ENCODE data around the gene FOXJ1.

The FOXJ1 gene

GRCh38 chr17:76091526-76092286 lies 49.3 kb downstream of the FOXJ1 start:
- no peak for DNase-seq (ENCODE audit: low spot score)

DNA sequence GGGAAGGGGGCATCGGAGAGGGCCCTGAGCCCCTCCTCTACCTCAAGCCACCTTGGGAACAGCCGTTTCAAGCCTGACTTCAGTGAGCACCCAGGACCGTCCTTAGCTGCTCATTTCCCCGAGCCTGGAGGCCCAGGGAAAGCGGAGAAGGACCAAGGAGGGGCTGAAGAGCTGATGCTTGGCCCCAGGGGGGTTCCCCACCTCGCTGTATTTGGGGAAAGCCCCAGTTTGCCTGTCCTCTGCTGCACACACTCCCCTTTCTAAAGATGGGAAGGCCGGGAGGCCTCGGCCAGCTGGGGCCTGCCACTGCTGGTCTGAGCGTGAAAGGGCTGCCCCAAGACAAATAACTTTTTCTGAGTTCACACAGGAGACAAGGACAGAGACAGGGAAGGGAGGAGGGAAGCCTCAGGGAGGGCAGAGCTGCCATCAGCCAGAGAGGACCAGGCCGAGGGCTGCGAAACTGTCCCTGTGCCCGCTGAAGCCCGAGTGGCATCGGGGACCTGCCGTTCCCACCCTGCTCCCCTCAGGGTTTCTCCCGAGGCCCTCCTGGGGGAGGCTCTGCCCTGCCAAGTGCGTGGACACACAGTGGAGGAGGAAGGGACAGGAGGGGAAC lies 50.4 kb downstream of the FOXJ1 start:
- DNase-seq (ENCODE audit: low spot score) = no peak

DNA sequence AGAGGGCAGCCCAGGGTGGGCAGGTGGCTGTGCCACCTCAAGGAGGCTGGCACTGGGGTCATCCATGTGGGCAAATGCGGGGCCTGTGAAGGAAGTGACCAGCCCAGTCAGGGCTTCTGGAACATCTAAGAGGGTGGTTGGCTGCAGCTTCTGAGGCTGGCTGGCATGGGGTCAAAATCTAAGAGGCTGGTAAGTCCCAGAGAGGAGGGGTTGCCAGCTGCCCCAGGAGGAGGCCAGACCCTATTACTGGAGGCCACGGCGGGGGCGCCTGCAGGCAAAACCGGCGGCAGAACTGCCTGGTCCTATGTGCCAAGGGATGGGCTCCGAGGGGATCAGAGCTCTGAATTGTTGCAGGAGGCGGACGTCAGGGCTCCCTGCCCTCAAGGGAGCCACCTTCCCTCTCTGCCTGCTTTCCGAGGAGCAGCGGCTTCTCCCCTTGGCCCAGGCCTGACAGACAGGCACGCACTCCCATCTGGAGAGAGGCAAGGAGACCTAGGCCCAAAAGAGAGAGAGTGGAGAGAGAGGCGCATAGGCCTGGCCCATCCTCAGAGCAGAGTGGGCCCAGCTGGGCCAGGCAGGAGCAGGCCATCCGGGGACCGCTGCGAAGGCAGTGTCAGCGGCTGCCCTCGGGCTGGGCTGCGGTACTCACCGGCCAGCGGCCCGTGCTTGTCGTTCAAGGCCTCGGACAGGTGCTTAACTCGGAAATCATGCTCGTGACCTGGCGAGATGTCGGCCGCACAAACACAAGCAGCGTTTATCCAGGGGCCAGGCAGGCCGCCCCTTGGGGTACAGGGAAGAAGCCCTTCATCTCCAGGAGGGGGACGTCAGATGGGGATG lies 51.1 kb downstream of the FOXJ1 start:
- no peak for DNase-seq (ENCODE audit: low spot score)

DNA sequence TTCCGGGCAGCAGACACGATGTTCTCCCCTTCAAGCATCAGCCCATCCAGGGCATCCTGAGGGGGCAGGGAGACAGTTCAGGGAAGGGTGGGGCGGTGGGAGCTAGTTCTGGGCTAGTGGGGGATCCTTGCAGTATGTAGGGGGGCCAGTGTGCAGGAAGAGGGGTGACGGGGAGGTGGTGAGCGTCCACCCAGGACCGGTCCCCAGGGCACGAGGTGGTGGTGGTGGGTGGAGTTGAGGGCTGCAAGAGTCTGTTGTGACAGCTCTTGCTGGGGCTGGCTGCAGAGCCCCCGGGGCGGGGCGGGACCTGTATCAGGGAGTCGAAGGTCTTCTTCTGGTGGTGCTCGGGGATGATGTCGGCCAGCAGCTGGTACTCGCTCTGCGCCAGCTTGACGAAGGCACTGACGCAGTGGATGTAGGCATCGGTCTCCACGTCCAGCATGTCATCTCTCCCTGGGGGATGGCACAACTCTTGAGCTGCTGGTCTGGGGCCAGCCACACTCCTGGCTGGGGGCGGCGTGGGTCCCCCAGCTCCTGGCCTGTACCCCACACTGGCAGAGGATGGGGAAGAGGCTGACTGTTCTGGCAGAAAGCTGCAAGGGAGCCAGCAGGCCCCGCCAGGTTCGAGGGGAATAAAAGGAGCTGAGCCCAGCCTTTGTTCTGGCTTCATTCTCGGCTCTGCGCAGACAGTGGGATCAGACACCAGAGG lies 52.0 kb downstream of the FOXJ1 start:
- no peak for DNase-seq (ENCODE audit: low spot score)

DNA sequence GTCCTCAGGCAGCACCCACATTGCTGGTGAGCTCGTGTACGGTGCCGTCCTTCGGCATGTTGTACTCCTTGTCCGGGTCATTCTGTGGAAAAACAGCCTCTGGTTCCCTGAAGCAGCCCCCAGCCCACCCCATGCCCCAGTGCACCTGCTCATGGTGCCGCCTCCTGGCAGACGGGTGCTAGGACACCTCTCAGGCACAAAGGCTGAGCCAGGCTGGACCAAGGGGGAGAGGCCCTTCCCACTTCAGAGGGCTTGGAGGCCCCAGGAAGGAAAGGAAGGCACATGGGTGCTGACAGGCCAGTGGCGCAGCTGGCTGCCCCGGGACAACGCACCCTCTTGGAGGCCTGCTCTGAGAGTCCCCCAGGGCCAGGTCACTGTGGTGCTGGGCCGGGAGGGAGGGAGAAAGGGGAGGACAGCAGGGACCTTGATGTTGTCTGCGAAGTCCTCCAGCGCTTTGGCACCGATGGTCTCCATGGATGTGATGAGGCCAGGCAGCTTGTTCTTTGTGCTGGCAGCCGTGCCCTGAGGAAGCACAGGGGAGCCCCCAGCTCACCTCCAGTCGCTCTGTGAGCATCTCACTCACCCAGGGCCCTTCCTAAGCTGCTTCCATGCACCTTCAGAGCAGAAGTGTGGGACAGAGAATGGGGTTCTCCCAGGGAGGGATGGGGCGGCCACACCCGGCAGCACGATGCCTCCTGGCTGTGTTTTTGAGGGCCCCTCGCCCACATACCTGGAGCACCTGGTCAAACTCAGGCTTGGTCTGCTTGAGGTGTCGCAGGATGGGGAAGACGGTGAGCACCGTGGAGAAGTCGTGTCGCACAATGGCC lies 52.8 kb downstream of the FOXJ1 start:
- no peak for DNase-seq (ENCODE audit: low spot score)

DNA sequence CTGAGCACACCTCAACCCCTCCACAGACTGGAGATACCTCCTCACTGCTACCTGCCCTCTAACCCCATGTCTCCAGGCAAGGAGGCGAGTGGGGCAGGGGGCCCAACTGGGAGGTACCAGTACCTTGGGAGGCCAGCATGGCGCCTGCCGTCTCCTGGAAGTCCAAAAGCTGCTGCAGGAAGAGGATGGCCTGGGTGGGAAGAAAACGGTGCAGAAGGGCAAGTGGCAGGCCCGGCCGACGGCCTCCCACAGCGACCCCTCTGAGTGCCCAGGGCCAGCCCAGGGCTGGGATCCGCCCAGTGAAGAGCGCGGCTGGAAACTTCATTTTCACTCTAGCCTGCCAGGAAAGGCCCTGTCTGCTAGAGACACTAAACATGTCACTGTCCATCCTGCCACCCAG lies 53.5 kb downstream of the FOXJ1 start:
- no peak for DNase-seq (ENCODE audit: low spot score)

DNA sequence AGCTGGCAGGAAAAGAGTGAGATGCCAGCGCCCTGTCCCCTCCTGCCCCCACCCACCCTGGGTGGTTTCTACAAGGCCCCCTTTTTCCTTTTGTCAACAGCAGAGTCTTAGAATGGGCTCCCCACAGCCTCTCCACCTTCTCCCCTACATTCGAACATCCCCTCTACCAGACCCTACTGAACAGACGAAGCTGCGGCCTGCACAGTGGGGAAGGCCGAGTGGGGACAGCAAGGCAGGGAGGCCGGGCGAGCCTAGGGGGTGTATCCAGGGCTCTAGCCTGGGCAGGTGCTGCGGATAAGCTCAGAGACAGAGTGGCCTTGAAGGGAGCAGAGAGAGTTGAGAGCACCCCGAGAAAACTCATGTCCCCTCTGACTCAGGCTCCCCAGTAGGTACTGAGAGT lies 54.7 kb downstream of the FOXJ1 start:
- DNase-seq (ENCODE audit: low spot score) = no peak

Measured in RKO (cell line).